GM12865 (cell line): ENCODE data around the gene XRCC3.

Experiments used
- DNase-seq: peaks from one replicate; pipeline ENCODE4 v3.0.0; 2010; ENCODE audit warnings: low read depth
- H3K4me3 ChIP-seq: 2 replicates; pipeline ENCODE4 v1.5.1; 2011; ENCODE audit warnings: mild to moderate bottlenecking, low read depth, low read length, control low read depth
- TF ChIP-seq, protein P1 (sequence below): IDR thresholded peaks from 2 replicates; pipeline ENCODE4 v1.5.1; 2011; ENCODE audit warnings: low read length, control low read depth, low read depth, inconsistent platforms; ENCODE audit not compliant: insufficient read depth; ENCODE audit errors: missing control alignments

The XRCC3 gene

DNA sequence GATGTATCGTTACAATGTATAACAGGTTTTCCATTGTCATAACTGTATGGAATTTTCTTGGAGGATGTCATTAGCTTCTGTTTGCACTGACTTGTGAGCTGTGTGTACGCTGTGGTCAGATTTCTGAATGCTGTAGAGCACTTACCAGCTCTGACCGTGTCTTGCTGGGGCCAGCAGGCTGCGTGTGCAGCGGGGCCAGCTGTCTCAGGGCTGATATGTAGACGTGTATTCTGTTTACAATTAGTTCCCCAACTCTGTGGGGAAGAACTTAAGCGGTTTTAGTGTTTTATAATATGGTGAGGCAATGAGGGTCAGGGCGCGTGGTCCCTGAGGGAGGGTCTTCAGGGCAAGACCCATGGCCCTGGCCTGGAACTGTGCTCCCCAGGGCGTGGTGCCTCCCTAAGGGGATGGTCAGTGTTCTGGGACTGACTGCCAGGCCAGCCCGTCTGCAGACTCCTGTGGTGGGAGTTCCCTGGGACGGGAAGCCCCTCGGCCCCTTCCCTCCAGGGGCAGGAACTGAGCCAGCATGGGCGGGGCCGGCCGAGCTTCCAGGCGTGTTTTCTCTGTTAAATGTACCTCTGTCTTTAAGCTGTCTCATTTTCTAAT lies 18.7 kb downstream of the XRCC3 start:
- no peak overlapping the region for H3K4me3 ChIP-seq
- DNase-seq = no peak
- TF ChIP-seq, protein P1, sequence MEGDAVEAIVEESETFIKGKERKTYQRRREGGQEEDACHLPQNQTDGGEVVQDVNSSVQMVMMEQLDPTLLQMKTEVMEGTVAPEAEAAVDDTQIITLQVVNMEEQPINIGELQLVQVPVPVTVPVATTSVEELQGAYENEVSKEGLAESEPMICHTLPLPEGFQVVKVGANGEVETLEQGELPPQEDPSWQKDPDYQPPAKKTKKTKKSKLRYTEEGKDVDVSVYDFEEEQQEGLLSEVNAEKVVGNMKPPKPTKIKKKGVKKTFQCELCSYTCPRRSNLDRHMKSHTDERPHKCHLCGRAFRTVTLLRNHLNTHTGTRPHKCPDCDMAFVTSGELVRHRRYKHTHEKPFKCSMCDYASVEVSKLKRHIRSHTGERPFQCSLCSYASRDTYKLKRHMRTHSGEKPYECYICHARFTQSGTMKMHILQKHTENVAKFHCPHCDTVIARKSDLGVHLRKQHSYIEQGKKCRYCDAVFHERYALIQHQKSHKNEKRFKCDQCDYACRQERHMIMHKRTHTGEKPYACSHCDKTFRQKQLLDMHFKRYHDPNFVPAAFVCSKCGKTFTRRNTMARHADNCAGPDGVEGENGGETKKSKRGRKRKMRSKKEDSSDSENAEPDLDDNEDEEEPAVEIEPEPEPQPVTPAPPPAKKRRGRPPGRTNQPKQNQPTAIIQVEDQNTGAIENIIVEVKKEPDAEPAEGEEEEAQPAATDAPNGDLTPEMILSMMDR = no peak

GRCh38 chr14:103696070-103696402 lies 19.2 kb downstream of the XRCC3 start:
- DNase-seq = no peak
- H3K4me3 ChIP-seq = no peak overlapping the region
- TF ChIP-seq, protein P1 = no peak

DNA sequence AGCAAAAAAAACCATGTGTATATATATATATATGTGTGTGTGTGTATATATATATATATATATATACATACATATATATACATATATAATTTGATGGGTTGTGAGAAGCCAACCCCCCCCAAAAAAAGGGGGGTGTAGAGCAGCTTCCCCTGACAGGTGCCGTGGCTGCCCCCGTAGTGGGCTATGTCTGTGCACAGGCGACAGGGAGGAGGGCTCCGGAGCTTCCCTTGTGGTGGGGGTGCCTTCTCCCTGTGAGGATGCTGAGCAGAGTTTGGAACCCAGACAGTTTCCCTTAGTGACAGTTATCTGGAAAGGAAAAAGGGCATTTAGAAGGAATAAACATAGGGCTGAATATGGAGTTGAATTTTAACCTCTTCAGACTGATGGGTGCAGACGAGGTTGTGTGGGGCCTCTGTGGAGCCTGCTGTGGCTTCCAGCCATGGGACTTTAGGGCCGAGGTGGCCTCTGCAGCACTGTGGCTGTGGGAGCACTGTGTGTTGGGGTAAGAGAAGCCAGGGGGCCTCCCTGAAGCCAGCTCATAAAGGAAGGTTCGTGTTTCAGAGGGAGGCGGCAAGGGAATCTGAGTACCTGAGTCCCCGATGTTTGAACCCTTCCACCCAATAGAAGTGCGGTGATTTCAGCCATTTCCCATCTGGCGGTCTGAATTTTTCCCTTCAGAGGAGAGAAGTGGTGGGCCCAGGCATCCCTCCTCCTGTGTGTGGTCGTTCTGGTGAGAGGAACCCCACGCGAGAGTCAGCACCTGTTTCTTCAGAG lies 19.8 kb downstream of the XRCC3 start:
- DNase-seq = no peak
- TF ChIP-seq, protein P1 = no peak
- no peak overlapping the region for H3K4me3 ChIP-seq

DNA sequence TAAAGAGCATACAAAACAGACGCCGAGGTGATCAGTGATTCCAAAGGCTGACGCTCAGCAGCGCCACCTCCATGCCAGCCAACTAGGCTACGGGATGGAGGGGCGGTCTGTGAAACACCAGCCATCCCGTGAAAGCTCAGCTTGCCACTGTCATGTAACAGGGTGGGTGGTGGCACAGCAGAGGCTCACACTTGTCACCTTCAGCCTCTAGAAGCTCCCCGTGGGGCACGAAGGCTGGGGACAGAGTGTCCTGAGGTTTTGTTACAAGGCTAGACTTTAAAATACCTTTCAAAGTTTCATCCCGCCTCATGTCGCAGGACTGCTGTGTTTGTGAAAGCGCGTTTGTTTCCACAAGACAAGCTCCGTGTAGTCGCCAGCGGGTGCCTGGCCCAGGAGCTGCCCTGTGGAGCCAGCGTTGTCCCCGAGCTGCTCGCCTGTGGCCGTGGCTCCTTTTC lies 20.7 kb downstream of the XRCC3 start:
- H3K4me3 ChIP-seq = no peak overlapping the region
- DNase-seq = no peak
- TF ChIP-seq, protein P1 = no peak

- DNase-seq = no peak
- H3K4me3 ChIP-seq = no peak overlapping the region
- TF ChIP-seq, protein P1 = no peak
Measured at GRCh38 chr14:103693515-103693914, 21.7 kb downstream of the XRCC3 start.

- DNase-seq = no peak
- TF ChIP-seq, protein P1 = no peak
- H3K4me3 ChIP-seq = no peak overlapping the region
Measured at GRCh38 chr14:103692871-103693270, 22.4 kb downstream of the XRCC3 start.
